Hematopoietic multipotent progenitor cell (in vitro differentiated cells): ENCODE results near the gene TNK1. TPM values are rescaled to one million over a fixed set of nuclear protein-coding genes. Genes with fewer than 3 reads are reported as not detected.
"Not testable (repeated sequence)": the region's sequence is repeated elsewhere in the genome, so short reads cannot be mapped to it uniquely, and the experiment has no call there.

Experiments used
- DNase-seq, 3 donors: peaks; one replicate each; pipeline ENCODE4 v3.0.0-alpha.2; 2011 to 2015; ENCODE audit warnings: low read depth in 2 of 3, low spot score in 2 of 3
- total RNA-seq: library from RNA; depleted of rRNA; stranded (reverse); fragments of >200 nt; gene quantifications from one replicate; pipeline ENCODE4 v1.2.3, GENCODE V29; 2012

The TNK1 gene
- total RNA-seq, 1 donor, result 4.3 TPM

- no peak for DNase-seq
Measured at GRCh38 chr17:7354262-7354843, 26.5 kb upstream of the TNK1 start.

GRCh38 chr17:7355053-7355452 is 25.8 kb upstream of the TNK1 start, which contains the start of gene TMEM95:
TMEM95 (plus strand) TSS chr17:7355156; CDS start chr17:7355205, 49 bp downstream.
- no peak for DNase-seq

- DNase-seq, result no peak
Measured at GRCh38 chr17:7355573-7355972, 25.3 kb upstream of the TNK1 start.

- DNase-seq, result peak; percentile 65 to 89 (median 82)
Measured at GRCh38 chr17:7356072-7356549, 24.8 kb upstream of the TNK1 start.

GRCh38 chr17:7356756-7357155 is 24.1 kb upstream of the TNK1 start:
- no peak for DNase-seq

GRCh38 chr17:7357381-7357780 is 23.5 kb upstream of the TNK1 start:
- DNase-seq, result no peak

GRCh38 chr17:7361906-7362305 is 19.0 kb upstream of the TNK1 start:
- DNase-seq, result no peak

GRCh38 chr17:7363311-7363710 is 17.6 kb upstream of the TNK1 start:
- no peak for DNase-seq

- not testable (repeated sequence) for DNase-seq
Measured at GRCh38 chr17:7365963-7366362, 14.9 kb upstream of the TNK1 start.

- no peak for DNase-seq
Measured at GRCh38 chr17:7367083-7367482, 13.8 kb upstream of the TNK1 start.

GRCh38 chr17:7367918-7368598 is 12.8 kb upstream of the TNK1 start:
- DNase-seq, result no peak

- not testable (repeated sequence) for DNase-seq
Measured at GRCh38 chr17:7368599-7368994, 12.3 kb upstream of the TNK1 start.

GRCh38 chr17:7369825-7370224 is 11.1 kb upstream of the TNK1 start:
- DNase-seq, result no peak

GRCh38 chr17:7370853-7371252 is 10.0 kb upstream of the TNK1 start:
- DNase-seq, result no peak

- DNase-seq, result no peak
Measured at GRCh38 chr17:7374353-7374752, 6.5 kb upstream of the TNK1 start.

- DNase-seq, result no peak
Measured at GRCh38 chr17:7379134-7379533, 1.8 kb upstream of the TNK1 start.

- no peak for DNase-seq
Measured at GRCh38 chr17:7380321-7380720, 568 bp upstream of the TNK1 start.

GRCh38 chr17:7382901-7383300 is 2.0 kb downstream of the TNK1 start:
- no peak for DNase-seq

- no peak for DNase-seq
Measured at GRCh38 chr17:7383371-7383741, 2.5 kb downstream of the TNK1 start.

- DNase-seq, result peak; percentile 55 to 77 (median 67)
Measured at GRCh38 chr17:7383742-7384488, 3.0 kb downstream of the TNK1 start.

GRCh38 chr17:7384489-7385081 is 3.7 kb downstream of the TNK1 start:
- no peak for DNase-seq
